HG02840 (cell line): Measurements from ENCODE around the gene HSF2BP.
"Not testable (repeated sequence)": the region's sequence is repeated elsewhere in the genome, so short reads cannot be mapped to it uniquely, and the experiment has no call there.

Experiments used
- ATAC-seq: cut with Tn5 transposase; IDR thresholded peaks from one replicate; pipeline ENCODE4 v1.9.1; 2021; ENCODE audit warnings: mild to moderate bottlenecking, moderate library complexity, moderate number of reproducible peaks; ENCODE audit not compliant: unreplicated experiment, low FRiP score

HSF2BP gene

GRCh38 chr21:43600642-43601402, 58.5 kb downstream of the HSF2BP start:
- ATAC-seq, result no peak

GRCh38 chr21:43599728-43600127, 59.6 kb downstream of the HSF2BP start:
- no peak for ATAC-seq

GRCh38 chr21:43598416-43599120, 60.7 kb downstream of the HSF2BP start:
- no peak for ATAC-seq

GRCh38 chr21:43597540-43598250, 61.6 kb downstream of the HSF2BP start:
- no peak for ATAC-seq

GRCh38 chr21:43597052-43597451, 62.2 kb downstream of the HSF2BP start:
- no peak for ATAC-seq

GRCh38 chr21:43596616-43597015, 62.7 kb downstream of the HSF2BP start:
- no peak for ATAC-seq

GRCh38 chr21:43595769-43596168, 63.5 kb downstream of the HSF2BP start:
- ATAC-seq, result not testable (repeated sequence)

GRCh38 chr21:43593078-43593477, 66.2 kb downstream of the HSF2BP start:
- no peak for ATAC-seq

- no peak for ATAC-seq
These were observed 67.7 kb downstream of the HSF2BP start for GRCh38 chr21:43591571-43591970.

- ATAC-seq, result no peak
These were observed 69.1 kb downstream of the HSF2BP start for GRCh38 chr21:43590194-43590593.

- no peak for ATAC-seq
These were observed 70.3 kb downstream of the HSF2BP start for GRCh38 chr21:43588957-43589356.

GRCh38 chr21:43585924-43586413, 73.3 kb downstream of the HSF2BP start:
- no peak for ATAC-seq

GRCh38 chr21:43585514-43585913, 73.8 kb downstream of the HSF2BP start:
- no peak for ATAC-seq

GRCh38 chr21:43581453-43581852, 77.8 kb downstream of the HSF2BP start:
- ATAC-seq, result no peak

GRCh38 chr21:43578677-43579303, 80.5 kb downstream of the HSF2BP start:
- ATAC-seq, result no peak

GRCh38 chr21:43575473-43575844, 83.8 kb downstream of the HSF2BP start:
- ATAC-seq, result no peak

- no peak for ATAC-seq
These were observed 84.4 kb downstream of the HSF2BP start for GRCh38 chr21:43574741-43575472.

- no peak for ATAC-seq
These were observed 85.4 kb downstream of the HSF2BP start for GRCh38 chr21:43573921-43574320.

GRCh38 chr21:43572446-43572845, 86.8 kb downstream of the HSF2BP start:
- ATAC-seq, result no peak

GRCh38 chr21:43571976-43572375, 87.3 kb downstream of the HSF2BP start:
- no peak for ATAC-seq
